Stimulated activated CD4-positive, alpha-beta T cell treated with anti-CD3 and anti-CD28 coated beads, Interleukin-4, amount 100 ng/mL, for 48 hours (primary cell): ENCODE results near the gene ACOT6.
A peak's percentile ranks its signal among the peaks of the same experiment; 100 is the strongest.
"Not testable (repeated sequence)": the region's sequence is repeated elsewhere in the genome, so short reads cannot be mapped to it uniquely, and the experiment has no call there.

Experiments used
- DNase-seq, 2 donors: peaks; one replicate each; pipeline ENCODE4 v3.0.0-alpha.2; 2020; ENCODE audit warnings: low read depth in 2 of 2

Gene ACOT6

GRCh38 chr14:73599499-73599898 is 12.8 kb upstream of the ACOT6 start:
- DNase-seq = no peak

GRCh38 chr14:73602994-73603393 is 9.3 kb upstream of the ACOT6 start:
- no peak for DNase-seq

GRCh38 chr14:73606271-73606670 is 6.0 kb upstream of the ACOT6 start:
- no peak for DNase-seq

- no peak for DNase-seq
These were observed 5.1 kb upstream of the ACOT6 start for GRCh38 chr14:73607241-73607640.

GRCh38 chr14:73610687-73611086 is 1.6 kb upstream of the ACOT6 start:
- DNase-seq = no peak

GRCh38 chr14:73613046-73613383 is 698 bp downstream of the ACOT6 start:
- no peak for DNase-seq

GRCh38 chr14:73613419-73613963 is 1.2 kb downstream of the ACOT6 start:
- no peak for DNase-seq

- DNase-seq = no peak
These were observed 4.5 kb downstream of the ACOT6 start for GRCh38 chr14:73616831-73617230.

GRCh38 chr14:73619524-73619923 is 7.2 kb downstream of the ACOT6 start:
- DNase-seq = no peak

- no peak for DNase-seq
These were observed 8.0 kb downstream of the ACOT6 start for GRCh38 chr14:73620268-73620667.

GRCh38 chr14:73623504-73624054 is 11.3 kb downstream of the ACOT6 start:
- no peak for DNase-seq

GRCh38 chr14:73625706-73626105 is 13.4 kb downstream of the ACOT6 start:
- DNase-seq = no peak

- no peak for DNase-seq
These were observed 14.8 kb downstream of the ACOT6 start for GRCh38 chr14:73627151-73627558.

GRCh38 chr14:73630009-73630780 is 17.9 kb downstream of the ACOT6 start:
- DNase-seq = no peak

GRCh38 chr14:73633116-73634010 is 21.0 kb downstream of the ACOT6 start:
- DNase-seq = peak in 1 of 2 donors; percentile 35

GRCh38 chr14:73634011-73634833 is 21.9 kb downstream of the ACOT6 start:
- DNase-seq = no peak

- not testable (repeated sequence) for DNase-seq
These were observed 24.0 kb downstream of the ACOT6 start for GRCh38 chr14:73636355-73636754.

- DNase-seq = no peak
These were observed 25.5 kb downstream of the ACOT6 start for GRCh38 chr14:73637830-73638229.

- DNase-seq = no peak
These were observed 28.6 kb downstream of the ACOT6 start for GRCh38 chr14:73640796-73641365.

- peak; percentile 86 to 88 for DNase-seq
These were observed 32.4 kb downstream of the ACOT6 start, which contains the start of gene DNAL1 for GRCh38 chr14:73644531-73645247. Gene DNAL1 (plus strand): TSS chr14:73644986. CDS start chr14:73645040, 54 bp downstream.
